ENCODE data around the gene RIN1. TPM values are rescaled to one million over a fixed set of nuclear protein-coding genes. Genes with fewer than 3 reads are reported as not detected.

Gene RIN1
- total and polyA plus RNA-seq, 2 of the 13 experiments (the other 11 are each of a cell fraction or from before 2014, with no cell fraction given), result 2.4 to 4.1 TPM

DNA sequence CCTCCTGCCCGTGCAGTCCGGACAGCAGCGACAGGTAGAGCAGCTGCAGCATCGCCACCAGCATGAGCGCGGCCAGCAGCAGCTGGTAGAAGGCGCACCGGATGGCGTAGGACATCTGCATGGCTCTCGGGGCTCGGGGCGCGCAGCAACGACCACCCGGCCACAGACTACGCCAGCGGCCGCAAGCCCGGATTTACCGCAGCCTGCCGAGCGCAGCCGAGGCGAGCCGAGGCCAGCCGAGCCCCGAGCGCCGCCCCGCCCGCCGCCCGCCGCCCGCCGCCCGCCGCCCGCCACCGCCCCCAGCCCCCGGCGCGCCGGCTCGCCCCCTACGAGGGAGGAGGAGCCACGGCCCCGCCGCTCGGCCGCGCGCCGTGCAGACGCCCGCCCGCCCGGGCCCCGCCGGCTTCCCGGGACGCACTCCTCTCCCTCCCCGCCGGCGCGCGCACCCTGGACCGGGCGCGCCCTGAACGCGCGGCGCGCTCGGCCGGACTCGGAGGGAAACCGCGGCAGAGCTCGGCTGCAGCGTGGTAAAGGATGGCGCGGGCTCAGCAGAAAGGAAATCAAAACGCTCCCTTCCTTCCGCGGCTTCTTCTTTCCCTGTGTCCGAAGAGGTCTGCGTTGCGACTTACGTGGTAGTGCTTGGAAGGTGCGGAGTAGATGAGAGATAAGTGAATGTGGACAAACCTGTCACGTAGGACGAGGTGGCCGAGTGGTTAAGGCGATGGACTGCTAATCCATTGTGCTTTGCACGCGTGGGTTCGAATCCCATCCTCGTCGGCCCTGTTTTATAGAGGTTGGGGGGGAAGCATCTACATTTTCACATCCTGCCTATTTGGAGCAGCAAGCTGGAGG lies 11.4 kb upstream of the RIN1 start, which contains the start of gene B4GAT1 (continued):
- TF ChIP-seq ZBTB40 (IDR thresholded peaks at IDR 0.05) (no peak), ZBTB40 (CRISPR knock-in tag; IDR thresholded peaks at IDR 0.05) (no peak; the same call in 1 of the 2 replicates), NCOR1 (IDR thresholded peaks at IDR 0.05; ENCODE audit: borderline replicate concordance, low read length) (no peak), KDM5A (IDR thresholded peaks at IDR 0.05; ENCODE audit: borderline replicate concordance, low read length) (peak; percentile 21; the same call in 1 of the 2 replicates), NRL (CRISPR knock-in tag; IDR thresholded peaks at IDR 0.05; ENCODE audit: borderline replicate concordance) (0 out of 2 replicates have a peak, but pooled peaks have one; percentile 26), HIVEP1 (CRISPR knock-in tag; IDR thresholded peaks at IDR 0.05) (no peak), FOXA3 (CRISPR knock-in tag; IDR thresholded peaks at IDR 0.05) (peak; percentile 44; the same call in 1 of the 2 replicates), ZIK1 (CRISPR knock-in tag; IDR thresholded peaks at IDR 0.05; ENCODE audit: borderline replicate concordance, low read depth) (0 out of 2 replicates have a peak, but pooled peaks have one; percentile 23), NFRKB (IDR thresholded peaks at IDR 0.05) (no peak), ZNF33B (CRISPR knock-in tag; IDR thresholded peaks at IDR 0.05) (no peak), ZNF547 (CRISPR knock-in tag; IDR thresholded peaks at IDR 0.05) (no peak), SALL2 (CRISPR knock-in tag; IDR thresholded peaks at IDR 0.05) (peak; percentile 50; the same call in 1 of the 2 replicates), POLR2AphosphoS5 (IDR thresholded peaks at IDR 0.05; ENCODE audit: low read depth, low read length) (peak; percentile 68), SAP130 (CRISPR knock-in tag; IDR thresholded peaks at IDR 0.05; ENCODE audit: low read depth) (peak; percentile 26)
- TF ChIP-seq, protein P1, sequence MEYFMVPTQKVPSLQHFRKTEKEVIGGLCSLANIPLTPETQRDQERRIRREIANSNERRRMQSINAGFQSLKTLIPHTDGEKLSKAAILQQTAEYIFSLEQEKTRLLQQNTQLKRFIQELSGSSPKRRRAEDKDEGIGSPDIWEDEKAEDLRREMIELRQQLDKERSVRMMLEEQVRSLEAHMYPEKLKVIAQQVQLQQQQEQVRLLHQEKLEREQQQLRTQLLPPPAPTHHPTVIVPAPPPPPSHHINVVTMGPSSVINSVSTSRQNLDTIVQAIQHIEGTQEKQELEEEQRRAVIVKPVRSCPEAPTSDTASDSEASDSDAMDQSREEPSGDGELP (IDR thresholded peaks at IDR 0.05; ENCODE audit: borderline replicate concordance, low read depth), result no peak
- TF ChIP-seq, protein P2, sequence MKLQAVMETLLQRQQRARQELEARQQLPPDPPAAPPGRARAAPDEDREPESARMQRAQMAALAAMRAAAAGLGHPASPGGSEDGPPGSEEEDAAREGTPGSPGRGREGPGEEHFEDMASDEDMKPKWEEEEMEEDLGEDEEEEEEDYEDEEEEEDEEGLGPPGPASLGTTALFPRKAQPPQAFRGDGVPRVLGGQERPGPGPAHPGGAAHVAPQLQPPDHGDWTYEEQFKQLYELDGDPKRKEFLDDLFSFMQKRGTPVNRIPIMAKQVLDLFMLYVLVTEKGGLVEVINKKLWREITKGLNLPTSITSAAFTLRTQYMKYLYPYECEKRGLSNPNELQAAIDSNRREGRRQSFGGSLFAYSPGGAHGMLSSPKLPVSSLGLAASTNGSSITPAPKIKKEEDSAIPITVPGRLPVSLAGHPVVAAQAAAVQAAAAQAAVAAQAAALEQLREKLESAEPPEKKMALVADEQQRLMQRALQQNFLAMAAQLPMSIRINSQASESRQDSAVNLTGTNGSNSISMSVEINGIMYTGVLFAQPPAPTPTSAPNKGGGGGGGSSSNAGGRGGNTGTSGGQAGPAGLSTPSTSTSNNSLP (IDR thresholded peaks at IDR 0.05; ENCODE audit: low read depth, low read length), result peak; percentile 66; the same call in 1 of the 2 replicates

Measured in HepG2 (cell line).